22Rv1 (cell line): ENCODE measurements around the gene ZNF212.

Experiments
- ZFX ChIP-seq: fragments of 450-650 bp; IDR thresholded peaks from 2 replicates; pipeline ENCODE4 v1.6.1; 2017; ENCODE audit warnings: antibody characterized with exemption, borderline replicate concordance
- TF ChIP-seq, protein P1 (sequence below): fragments of 450-650 bp; IDR thresholded peaks from 2 replicates; pipeline ENCODE4 v1.5.1; 2017; ENCODE audit warnings: mild to moderate bottlenecking

DNA sequence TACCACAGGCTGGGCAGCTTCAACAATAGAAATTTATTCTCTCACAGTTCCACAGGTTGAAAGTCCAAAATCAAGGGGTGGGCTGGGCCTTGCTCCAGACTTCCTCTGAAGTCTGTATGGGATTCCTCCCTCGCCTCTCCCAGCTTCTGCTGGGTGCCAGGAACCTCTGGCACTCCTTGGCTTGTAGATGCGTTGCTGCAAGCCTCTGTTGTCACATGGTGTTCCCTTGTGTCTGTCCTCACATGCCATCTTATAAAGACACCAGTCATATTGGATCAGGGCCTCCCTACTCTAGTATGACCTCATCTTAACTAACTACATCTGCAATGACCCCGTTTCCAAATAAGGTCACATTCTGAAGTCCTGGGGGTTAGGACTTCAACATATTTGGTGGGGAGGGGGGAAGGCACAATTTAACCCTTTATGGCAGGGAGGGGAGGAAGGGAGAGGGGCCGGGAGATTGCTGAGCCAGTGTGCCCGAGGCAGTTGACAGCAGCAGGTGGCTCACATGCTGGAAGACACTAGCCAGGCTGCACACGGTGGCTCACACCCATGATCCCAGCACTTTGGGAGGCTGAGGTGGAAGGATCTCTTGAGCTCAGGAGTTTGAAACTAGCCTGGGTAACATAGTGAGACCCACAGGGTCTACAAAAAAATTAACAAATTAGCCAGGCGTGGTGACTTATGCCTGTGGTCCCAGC is 25.3 kb upstream of the ZNF212 start:
- TF ChIP-seq, protein P1, sequence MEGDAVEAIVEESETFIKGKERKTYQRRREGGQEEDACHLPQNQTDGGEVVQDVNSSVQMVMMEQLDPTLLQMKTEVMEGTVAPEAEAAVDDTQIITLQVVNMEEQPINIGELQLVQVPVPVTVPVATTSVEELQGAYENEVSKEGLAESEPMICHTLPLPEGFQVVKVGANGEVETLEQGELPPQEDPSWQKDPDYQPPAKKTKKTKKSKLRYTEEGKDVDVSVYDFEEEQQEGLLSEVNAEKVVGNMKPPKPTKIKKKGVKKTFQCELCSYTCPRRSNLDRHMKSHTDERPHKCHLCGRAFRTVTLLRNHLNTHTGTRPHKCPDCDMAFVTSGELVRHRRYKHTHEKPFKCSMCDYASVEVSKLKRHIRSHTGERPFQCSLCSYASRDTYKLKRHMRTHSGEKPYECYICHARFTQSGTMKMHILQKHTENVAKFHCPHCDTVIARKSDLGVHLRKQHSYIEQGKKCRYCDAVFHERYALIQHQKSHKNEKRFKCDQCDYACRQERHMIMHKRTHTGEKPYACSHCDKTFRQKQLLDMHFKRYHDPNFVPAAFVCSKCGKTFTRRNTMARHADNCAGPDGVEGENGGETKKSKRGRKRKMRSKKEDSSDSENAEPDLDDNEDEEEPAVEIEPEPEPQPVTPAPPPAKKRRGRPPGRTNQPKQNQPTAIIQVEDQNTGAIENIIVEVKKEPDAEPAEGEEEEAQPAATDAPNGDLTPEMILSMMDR: no peak
- TF ChIP-seq ZFX: no peak
